Body of pancreas (tissue), 4 donors: Measurements from ENCODE around the gene SLC9A2. TPM values are rescaled to one million over a fixed set of nuclear protein-coding genes. Genes with fewer than 3 reads are reported as not detected.

Source experiments
- ATAC-seq: fragments of 150-250 bp; one replicate; pipeline ENCODE4 v1.9.1; 2016
- DNase-seq, 4 donors: peaks; one replicate each; pipeline ENCODE4 v3.0.0-alpha.2; 2019
- H3K27ac ChIP-seq, 4 donors: fragments of 200-600 bp; sonication (generic); 1 replicate in 3 of 4; 2 replicates in 1 of 4; pipeline versions ENCODE4 v1.5.1 to v1.6.1; 2016 to 2019; ENCODE audit warnings: mild to moderate bottlenecking in 1 of 4, mixed read lengths in 1 of 4, moderate library complexity in 1 of 4
- H3K27me3 ChIP-seq, 2 donors: fragments of 200-600 bp; sonication (generic); one replicate each; pipeline ENCODE4 v1.6.0; 2016; ENCODE audit warnings: mild to moderate bottlenecking in 1 of 2
- H3K36me3 ChIP-seq, 2 donors: fragments of 200-600 bp; sonication (generic); replicated peaks in 1 of 2; 2 replicates each; pipeline ENCODE4 v1.5.1; 2016; ENCODE audit warnings: low read depth in 2 of 2; ENCODE audit not compliant: insufficient read depth in 1 of 2
- H3K4me1 ChIP-seq: fragments of 200-600 bp; sonication (generic); one replicate; pipeline ENCODE4 v1.6.0; 2016
- H3K4me3 ChIP-seq, 2 donors: fragments of 200-600 bp; sonication (generic); 1 replicate in 1 of 2; 2 replicates in 1 of 2; pipeline ENCODE4 v1.5.1; 2016 to 2019
- H3K9me3 ChIP-seq, 3 donors: fragments of 200-600 bp; sonication (generic); 1 replicate in 2 of 3; 2 replicates in 1 of 3; pipeline ENCODE4 v1.5.1; 2016
- POLR2A ChIP-seq, 3 donors: fragments of 450-650 bp; IDR thresholded peaks; one replicate each; pipeline ENCODE4 v1.6.1; 2016; ENCODE audit warnings: antibody characterized with exemption in 3 of 3, mild to moderate bottlenecking in 2 of 3
- WGBS, 2 donors: methylation state at CpG; one replicate each; pipeline ENCODE4 v1.1.5; 2017; 5-methylcytosine and 5-hydroxymethylcytosine counted together
- intact Hi-C: fragments of 100-400 bp; cut with DNase I; formaldehyde crosslinking; loops from one replicate; pipeline ENCODE4 v1.15.1; 2023
- total RNA-seq, 2 donors: library from RNA; depleted of rRNA; stranded (reverse); fragments of >200 nt; gene quantifications; one replicate each; pipeline ENCODE4 v1.1.0, GENCODE V29; 2016
- TF ChIP-seq, protein P1 (sequence below), 7 experiments: fragments of 450-650 bp in 4 of 7; fragments of 200-600 bp in 3 of 7; sonication (generic) in 3 of 7; IDR thresholded peaks; one replicate each; pipeline ENCODE4 v1.5.1; 2016 to 2019; ENCODE audit warnings: antibody characterized with exemption in 7 of 7

SLC9A2 gene
- total RNA-seq, 2 donors from 2014 or later, result 1.0 TPM; not detected in 1

DNA sequence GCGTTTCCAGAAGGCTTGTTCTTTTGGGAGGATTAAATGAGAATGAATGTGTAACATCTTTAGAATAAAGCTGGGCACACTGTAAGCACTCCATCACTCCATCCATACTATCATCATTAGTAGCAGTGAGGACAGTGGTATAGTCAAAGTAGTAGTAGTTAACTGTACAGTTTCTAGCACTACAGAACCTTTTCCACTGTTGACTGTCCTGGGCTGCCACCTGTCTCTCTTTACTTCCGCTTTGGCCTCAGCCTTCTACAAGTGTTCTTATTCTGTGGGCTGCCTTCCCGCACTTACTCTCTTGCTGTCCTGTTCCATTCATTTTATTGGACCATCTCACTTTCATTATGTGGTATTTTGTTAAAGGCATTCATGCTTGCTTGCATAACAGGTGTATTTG, 3.3 kb downstream of the SLC9A2 start:
- H3K27ac ChIP-seq, result no peak overlapping the region

DNA sequence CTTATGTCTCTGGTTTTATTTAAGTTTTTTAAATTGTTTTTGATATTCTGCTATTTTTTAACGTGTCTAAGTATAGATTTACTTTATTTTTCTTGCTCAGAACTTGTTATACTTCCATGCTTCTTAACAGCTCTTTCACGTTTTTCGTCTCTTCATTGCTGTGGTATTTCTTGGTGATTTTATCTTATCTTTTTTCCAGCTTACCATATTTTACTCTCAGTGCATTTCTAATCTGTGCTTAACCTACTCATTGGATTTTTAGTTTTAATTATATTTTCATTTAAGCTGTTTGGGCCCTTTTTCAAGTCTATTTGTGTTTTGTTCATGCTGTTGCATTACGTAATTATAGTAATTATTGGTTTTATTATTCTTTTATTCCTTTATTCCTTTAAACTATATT, 11.1 kb downstream of the SLC9A2 start:
- DNase-seq (no peak), ATAC-seq (no peak)
- intact Hi-C loops, result no loop called here
- Histone ChIP-seq H3K36me3 (no peaks in the 10 kb centered on the region), H3K4me1 (no peaks in the 10 kb centered on the region), H3K4me3 (no peak overlapping the region), H3K27ac (no peak overlapping the region), H3K27me3 (no peaks in the 10 kb centered on the region), H3K9me3 (no peaks in the 10 kb centered on the region)
- no peak for TF ChIP-seq POLR2A (IDR thresholded peaks at IDR 0.05)
- TF ChIP-seq, protein P1, sequence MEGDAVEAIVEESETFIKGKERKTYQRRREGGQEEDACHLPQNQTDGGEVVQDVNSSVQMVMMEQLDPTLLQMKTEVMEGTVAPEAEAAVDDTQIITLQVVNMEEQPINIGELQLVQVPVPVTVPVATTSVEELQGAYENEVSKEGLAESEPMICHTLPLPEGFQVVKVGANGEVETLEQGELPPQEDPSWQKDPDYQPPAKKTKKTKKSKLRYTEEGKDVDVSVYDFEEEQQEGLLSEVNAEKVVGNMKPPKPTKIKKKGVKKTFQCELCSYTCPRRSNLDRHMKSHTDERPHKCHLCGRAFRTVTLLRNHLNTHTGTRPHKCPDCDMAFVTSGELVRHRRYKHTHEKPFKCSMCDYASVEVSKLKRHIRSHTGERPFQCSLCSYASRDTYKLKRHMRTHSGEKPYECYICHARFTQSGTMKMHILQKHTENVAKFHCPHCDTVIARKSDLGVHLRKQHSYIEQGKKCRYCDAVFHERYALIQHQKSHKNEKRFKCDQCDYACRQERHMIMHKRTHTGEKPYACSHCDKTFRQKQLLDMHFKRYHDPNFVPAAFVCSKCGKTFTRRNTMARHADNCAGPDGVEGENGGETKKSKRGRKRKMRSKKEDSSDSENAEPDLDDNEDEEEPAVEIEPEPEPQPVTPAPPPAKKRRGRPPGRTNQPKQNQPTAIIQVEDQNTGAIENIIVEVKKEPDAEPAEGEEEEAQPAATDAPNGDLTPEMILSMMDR (IDR thresholded peaks at IDR 0.05), result no peak
- WGBS, 2 donors, result 59 to 63% methylated on average over 4 of the region's 4 CpGs

More for the DNA sequence above, 3.3 kb downstream of the SLC9A2 start:
- DNase-seq (no peak), ATAC-seq (no peak)
- Histone ChIP-seq H3K4me3 (no peak overlapping the region), H3K4me1 (peaks cover 18% of the 10 kb centered on the region), H3K27me3 (peaks cover 0 to 7% of the 10 kb centered on the region in 2 donors), H3K36me3 (no peaks in the 10 kb centered on the region), H3K9me3 (no peaks in the 10 kb centered on the region)
- TF ChIP-seq, protein P1 (IDR thresholded peaks at IDR 0.05), result no peak
- no peak for TF ChIP-seq POLR2A (IDR thresholded peaks at IDR 0.05)
- WGBS, 2 donors, result 73 to 79% methylated on average over 3 of the region's 3 CpGs
- intact Hi-C loops, result no loop called here

DNA sequence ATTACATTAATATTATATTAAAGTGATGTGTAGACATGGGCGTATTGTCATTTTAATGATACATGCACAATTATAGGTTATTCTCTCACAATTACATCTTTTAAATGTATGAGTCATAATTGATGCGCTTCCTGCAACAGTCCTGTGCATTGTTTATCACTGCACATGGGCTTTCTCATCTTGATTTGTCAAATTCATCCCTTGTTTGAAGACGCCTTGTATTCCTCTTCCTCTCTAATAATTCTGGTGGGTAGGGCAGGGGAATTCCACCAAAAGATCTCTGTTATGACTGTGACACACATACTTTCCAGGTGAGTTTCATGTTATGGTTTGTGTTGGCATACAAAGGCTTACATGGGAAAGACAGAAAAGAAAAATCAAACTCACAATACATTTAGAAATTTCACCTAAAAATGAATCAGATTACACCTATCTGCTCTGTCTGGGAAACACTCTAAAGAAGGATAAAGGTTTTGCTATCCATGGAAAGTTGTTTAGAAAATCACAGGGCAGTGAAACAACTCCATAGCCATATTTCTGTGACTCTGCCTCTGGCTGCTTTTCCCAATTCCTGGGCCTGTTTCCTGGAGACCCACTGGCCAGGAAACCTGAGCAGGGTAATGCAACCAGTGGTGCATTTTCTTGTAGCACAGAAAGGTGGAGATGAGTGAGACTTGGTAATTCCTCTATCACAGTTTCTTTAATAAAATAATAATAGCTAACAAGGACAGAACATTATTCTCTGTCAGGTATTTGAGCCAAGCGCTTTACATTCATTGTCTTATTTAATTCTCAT, 13.2 kb downstream of the SLC9A2 start:
- DNase-seq (no peak), ATAC-seq (no peak)
- TF ChIP-seq, protein P1 (IDR thresholded peaks at IDR 0.05), result no peak
- TF ChIP-seq POLR2A (IDR thresholded peaks at IDR 0.05), result no peak
- intact Hi-C loops, result no loop called here
- Histone ChIP-seq H3K4me1 (no peaks in the 10 kb centered on the region), H3K9me3 (no peaks in the 10 kb centered on the region), H3K27ac (no peak overlapping the region), H3K36me3 (no peaks in the 10 kb centered on the region), H3K4me3 (no peak overlapping the region), H3K27me3 (no peaks in the 10 kb centered on the region)
- WGBS, 2 donors, result 82 to 85% methylated on average over 4 of the region's 4 CpGs

DNA sequence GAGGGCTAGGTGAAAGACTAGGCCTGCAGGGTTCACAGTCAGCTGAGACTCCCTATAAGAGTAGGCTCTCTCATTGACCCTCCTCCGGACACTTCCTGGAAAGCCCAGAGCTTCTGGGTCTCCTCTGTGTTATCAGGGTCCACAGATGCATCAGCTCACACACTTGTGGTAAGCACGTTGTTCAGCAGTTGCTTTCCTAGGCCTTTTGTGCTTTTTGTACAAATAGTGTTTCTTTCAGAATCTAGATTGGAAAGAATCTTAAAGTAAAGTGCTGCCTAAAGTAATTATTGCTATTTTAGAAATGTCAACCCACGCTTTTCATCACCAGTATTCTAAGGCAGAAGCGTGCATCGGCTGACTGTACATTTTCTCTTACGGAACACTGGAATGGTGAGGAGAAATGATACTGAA, 15.5 kb downstream of the SLC9A2 start:
- Histone ChIP-seq H3K27ac (no peak overlapping the region), H3K27me3 (no peaks in the 10 kb centered on the region), H3K9me3 (no peaks in the 10 kb centered on the region), H3K4me1 (no peaks in the 10 kb centered on the region), H3K36me3 (no peaks in the 10 kb centered on the region), H3K4me3 (no peak overlapping the region)
- intact Hi-C loops, result no loop called here
- ATAC-seq, result no peak
- no peak for DNase-seq
- TF ChIP-seq, protein P1 (IDR thresholded peaks at IDR 0.05), result no peak
- no peak for TF ChIP-seq POLR2A (IDR thresholded peaks at IDR 0.05)
- WGBS, 2 donors, result 76 to 84% methylated on average over 6 of the region's 6 CpGs

DNA sequence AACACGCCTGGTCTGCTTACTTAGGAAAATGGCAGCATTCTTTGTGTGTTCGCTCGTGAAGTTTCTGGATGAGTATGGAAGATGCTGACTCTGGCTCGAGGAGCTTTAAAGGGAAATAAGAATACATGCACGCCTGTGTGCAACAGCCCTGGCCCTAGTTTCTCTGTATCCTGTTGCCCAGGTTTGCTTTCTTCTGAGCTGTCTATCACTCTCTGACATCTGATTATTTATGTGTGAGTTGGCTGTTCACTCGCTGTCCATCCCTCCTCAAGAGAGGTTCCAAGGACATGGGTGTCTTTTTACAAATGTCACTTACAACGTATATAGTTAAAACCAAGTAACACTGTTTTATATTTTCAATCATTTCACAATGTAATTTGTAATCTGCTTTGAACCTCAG, 16.0 kb downstream of the SLC9A2 start:
- Histone ChIP-seq H3K9me3 (no peaks in the 10 kb centered on the region), H3K27me3 (no peaks in the 10 kb centered on the region), H3K4me3 (no peak overlapping the region), H3K36me3 (no peaks in the 10 kb centered on the region), H3K4me1 (no peaks in the 10 kb centered on the region), H3K27ac (no peak overlapping the region)
- WGBS, 2 donors, result 71 to 74% methylated on average over 7 of the region's 7 CpGs
- intact Hi-C loops, result no loop called here
- no peak for DNase-seq
- TF ChIP-seq POLR2A (IDR thresholded peaks at IDR 0.05), result no peak
- no peak for ATAC-seq
